OCI-LY1 (cell line): ENCODE results near the gene CORO2B.

Source experiments
- H2AFZ ChIP-seq: fragments of 200-600 bp; sonication (generic), shearing (Covaris generic); 2 replicates; pipeline ENCODE4 v1.6.0; 2014; ENCODE audit warnings: antibody characterized with exemption, mild to moderate bottlenecking, low read length
- H3F3A ChIP-seq: fragments of 200-600 bp; sonication (generic), shearing (Covaris generic); 2 replicates; pipeline ENCODE4 v1.6.0; 2014; ENCODE audit warnings: mild to moderate bottlenecking, antibody characterized with exemption, low read length, moderate library complexity; ENCODE audit not compliant: insufficient read depth
- H3K27ac ChIP-seq: fragments of 200-600 bp; sonication (generic); 2 replicates; pipeline ENCODE4 v1.5.1; 2014; ENCODE audit warnings: low read length, mixed run types, mild to moderate bottlenecking, low read depth; ENCODE audit not compliant: poor library complexity, severe bottlenecking
- H3K27me3 ChIP-seq: fragments of 200-600 bp; sonication (generic); 2 replicates; pipeline ENCODE4 v1.6.0; 2014; ENCODE audit warnings: antibody characterized with exemption, mild to moderate bottlenecking, low read length, moderate library complexity; ENCODE audit not compliant: insufficient read depth
- H3K36me3 ChIP-seq: fragments of 200-600 bp; sonication (generic); 2 replicates; pipeline ENCODE4 v1.6.1; 2014; ENCODE audit warnings: mild to moderate bottlenecking, antibody characterized with exemption, low read length, moderate library complexity, mixed read lengths; ENCODE audit not compliant: insufficient read depth
- H3K4me1 ChIP-seq: fragments of 200-600 bp; sonication (generic); 2 replicates; pipeline ENCODE4 v1.5.1; 2014; ENCODE audit warnings: mild to moderate bottlenecking, low read length, moderate library complexity; ENCODE audit not compliant: insufficient read depth, severe bottlenecking
- H3K4me2 ChIP-seq: fragments of 200-600 bp; sonication (generic), shearing (Covaris generic); 2 replicates; pipeline ENCODE4 v1.6.1; 2014; ENCODE audit warnings: low read length
- H3K4me3 ChIP-seq: fragments of 200-600 bp; sonication (generic); 2 replicates; pipeline ENCODE4 v1.5.1; 2014; ENCODE audit warnings: low read length, low read depth, mild to moderate bottlenecking, mixed read lengths; ENCODE audit not compliant: poor library complexity, severe bottlenecking
- H3K79me2 ChIP-seq: fragments of 200-600 bp; shearing (Covaris generic); 2 replicates; pipeline ENCODE4 v1.6.1; 2016; ENCODE audit warnings: mixed run types, low read length, mixed read lengths; ENCODE audit not compliant: insufficient read depth
- H3K9ac ChIP-seq: fragments of 200-600 bp; sonication (generic), shearing (Covaris generic); 2 replicates; pipeline ENCODE4 v1.6.1; 2014; ENCODE audit warnings: mild to moderate bottlenecking, low read length, mixed read lengths
- H3K9me2 ChIP-seq: fragments of 200-600 bp; sonication (generic), shearing (Covaris generic); 2 replicates; pipeline ENCODE4 v1.6.1; 2014; ENCODE audit warnings: low read depth, mild to moderate bottlenecking, low read length, mixed read lengths
- H3K9me3 ChIP-seq: fragments of 200-600 bp; shearing (Covaris generic); 2 replicates; pipeline ENCODE4 v1.6.1; 2014; ENCODE audit warnings: low read length, mixed read lengths
- H4K20me1 ChIP-seq: fragments of 200-600 bp; sonication (generic), shearing (Covaris generic); 2 replicates; pipeline ENCODE4 v1.6.0; 2016; ENCODE audit warnings: mild to moderate bottlenecking, low read length; ENCODE audit not compliant: insufficient read depth
- EZH2 ChIP-seq: fragments of 200-600 bp; sonication (generic), shearing (Covaris generic); IDR thresholded peaks from 2 replicates; pipeline ENCODE4 v1.8.0; 2017; ENCODE audit warnings: borderline replicate concordance, mixed run types, mild to moderate bottlenecking, antibody characterized with exemption, low read length, moderate library complexity, mixed read lengths
- TF ChIP-seq, protein P1 (sequence below): fragments of 200-600 bp; sonication (generic), shearing (Covaris generic); IDR thresholded peaks from 2 replicates; pipeline ENCODE4 v1.5.1; 2017; ENCODE audit warnings: mild to moderate bottlenecking, antibody characterized with exemption, low read length, moderate library complexity, mixed read lengths

CORO2B gene

DNA sequence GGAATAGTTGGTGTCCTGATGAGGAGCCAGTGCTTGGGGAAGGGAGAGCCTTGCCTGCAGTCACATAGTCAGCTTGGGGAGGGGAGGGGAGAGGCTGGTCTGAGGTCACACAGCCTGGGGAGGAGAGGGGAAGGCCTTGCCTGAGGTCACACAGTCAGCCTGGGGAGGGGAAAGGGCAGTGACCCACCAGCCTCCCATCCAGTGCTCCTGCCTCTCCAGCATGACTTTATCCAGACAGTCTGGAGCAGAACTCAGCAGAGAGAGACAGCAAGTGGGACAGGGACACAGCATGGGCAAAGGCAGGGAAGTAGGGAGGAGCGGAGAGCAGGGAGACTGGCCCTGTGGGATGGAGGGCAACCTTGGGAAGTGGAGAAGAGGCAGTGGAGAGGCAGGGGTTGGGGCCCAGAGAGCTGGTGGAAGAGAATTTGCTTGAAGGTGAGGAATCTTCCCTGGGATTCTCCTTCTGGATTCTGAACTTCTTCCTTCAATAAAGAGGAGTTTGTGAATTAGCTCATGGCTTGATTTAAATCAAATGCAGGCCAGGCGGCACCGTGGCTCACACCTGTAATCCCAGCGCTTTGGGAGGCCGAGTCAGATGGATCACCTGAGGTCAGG, 64.5 kb downstream of the CORO2B start:
- no peaks in the 10 kb centered on the region for H3K9me2 ChIP-seq
- no peak overlapping the region for H2AFZ ChIP-seq
- H3K27me3 ChIP-seq: no peaks in the 10 kb centered on the region
- no peaks in the 10 kb centered on the region for H4K20me1 ChIP-seq
- H3K4me1 ChIP-seq: no peaks in the 10 kb centered on the region
- TF ChIP-seq EZH2: no peak
- TF ChIP-seq, protein P1, sequence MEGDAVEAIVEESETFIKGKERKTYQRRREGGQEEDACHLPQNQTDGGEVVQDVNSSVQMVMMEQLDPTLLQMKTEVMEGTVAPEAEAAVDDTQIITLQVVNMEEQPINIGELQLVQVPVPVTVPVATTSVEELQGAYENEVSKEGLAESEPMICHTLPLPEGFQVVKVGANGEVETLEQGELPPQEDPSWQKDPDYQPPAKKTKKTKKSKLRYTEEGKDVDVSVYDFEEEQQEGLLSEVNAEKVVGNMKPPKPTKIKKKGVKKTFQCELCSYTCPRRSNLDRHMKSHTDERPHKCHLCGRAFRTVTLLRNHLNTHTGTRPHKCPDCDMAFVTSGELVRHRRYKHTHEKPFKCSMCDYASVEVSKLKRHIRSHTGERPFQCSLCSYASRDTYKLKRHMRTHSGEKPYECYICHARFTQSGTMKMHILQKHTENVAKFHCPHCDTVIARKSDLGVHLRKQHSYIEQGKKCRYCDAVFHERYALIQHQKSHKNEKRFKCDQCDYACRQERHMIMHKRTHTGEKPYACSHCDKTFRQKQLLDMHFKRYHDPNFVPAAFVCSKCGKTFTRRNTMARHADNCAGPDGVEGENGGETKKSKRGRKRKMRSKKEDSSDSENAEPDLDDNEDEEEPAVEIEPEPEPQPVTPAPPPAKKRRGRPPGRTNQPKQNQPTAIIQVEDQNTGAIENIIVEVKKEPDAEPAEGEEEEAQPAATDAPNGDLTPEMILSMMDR: no peak
- no peaks in the 10 kb centered on the region for H3K9me3 ChIP-seq
- H3K36me3 ChIP-seq: no peaks in the 10 kb centered on the region
- H3K27ac ChIP-seq: no peak overlapping the region
- no peaks in the 10 kb centered on the region for H3F3A ChIP-seq
- H3K4me3 ChIP-seq: no peak overlapping the region
- no peak overlapping the region for H3K4me2 ChIP-seq
- H3K79me2 ChIP-seq: no peaks in the 10 kb centered on the region
- H3K9ac ChIP-seq: no peak overlapping the region

DNA sequence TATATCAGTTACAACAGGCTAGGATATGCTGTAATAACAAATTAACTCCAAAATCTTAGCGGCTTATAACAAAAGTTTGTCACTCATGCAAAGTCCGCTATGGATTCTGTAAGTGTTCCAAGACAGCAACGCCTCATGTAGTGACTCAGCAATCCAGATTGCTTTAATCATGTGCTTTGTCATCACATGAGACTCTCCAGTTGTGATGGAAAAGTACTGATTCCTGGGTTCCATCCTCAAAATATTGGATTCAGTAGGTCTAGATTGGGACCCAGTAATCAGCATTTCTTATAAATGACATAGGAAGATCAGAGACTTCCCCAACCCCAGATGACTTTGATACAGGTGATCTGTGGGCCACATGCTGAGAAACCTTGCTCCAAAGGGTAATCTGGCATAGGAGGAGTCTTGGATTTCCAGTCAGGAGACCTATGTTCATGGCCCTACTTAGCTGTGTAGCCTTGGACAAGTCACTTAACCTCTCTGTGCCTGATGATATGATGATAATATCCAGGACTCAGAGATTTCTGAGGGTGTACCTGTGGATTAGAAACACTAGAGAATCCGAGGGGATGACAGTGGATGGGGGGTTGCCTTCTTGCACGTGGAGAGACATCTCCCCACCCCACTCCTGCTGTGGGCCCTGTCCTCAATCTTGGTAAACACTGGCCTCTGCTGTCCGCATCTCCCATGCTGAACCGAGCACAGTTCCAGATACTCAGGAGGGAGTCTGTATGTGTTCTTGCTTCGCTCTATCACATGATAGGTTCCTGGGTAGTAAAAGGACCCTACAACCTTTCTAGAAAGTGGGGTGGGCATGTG, 65.5 kb downstream of the CORO2B start:
- H3K4me2 ChIP-seq: no peak overlapping the region
- no peaks in the 10 kb centered on the region for H3K9me3 ChIP-seq
- no peak for TF ChIP-seq EZH2
- TF ChIP-seq, protein P1: peak; percentile 18; the same call in 1 of the 2 replicates
- no peaks in the 10 kb centered on the region for H3F3A ChIP-seq
- no peaks in the 10 kb centered on the region for H3K79me2 ChIP-seq
- H3K9ac ChIP-seq: no peak overlapping the region
- H2AFZ ChIP-seq: no peak overlapping the region
- peaks cover 3% of the 10 kb centered on the region for H3K4me1 ChIP-seq
- no peaks in the 10 kb centered on the region for H4K20me1 ChIP-seq
- H3K9me2 ChIP-seq: no peaks in the 10 kb centered on the region
- no peaks in the 10 kb centered on the region for H3K36me3 ChIP-seq
- no peak overlapping the region for H3K4me3 ChIP-seq
- H3K27ac ChIP-seq: no peak overlapping the region
- H3K27me3 ChIP-seq: no peaks in the 10 kb centered on the region

DNA sequence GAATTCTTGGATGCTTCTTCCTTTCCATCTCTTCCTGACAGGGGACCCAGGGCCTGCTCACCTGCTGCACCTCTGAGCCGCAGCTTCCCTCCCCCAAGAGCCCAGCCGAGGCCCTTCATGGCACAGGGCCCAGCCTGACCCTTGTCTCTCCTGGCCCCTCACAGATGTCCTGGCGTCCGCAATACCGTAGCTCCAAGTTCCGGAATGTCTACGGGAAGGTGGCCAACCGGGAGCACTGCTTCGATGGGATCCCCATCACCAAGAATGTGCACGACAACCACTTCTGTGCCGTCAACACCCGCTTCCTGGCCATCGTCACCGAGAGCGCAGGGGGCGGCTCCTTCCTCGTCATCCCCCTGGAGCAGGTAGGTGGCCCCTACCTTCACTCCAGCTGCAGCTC, 66.2 kb downstream of the CORO2B start:
- no peaks in the 10 kb centered on the region for H3K9me2 ChIP-seq

More for the DNA sequence above, 66.2 kb downstream of the CORO2B start:
- H3K4me1 ChIP-seq: peaks cover 10% of the 10 kb centered on the region
- H3K4me2 ChIP-seq: no peak overlapping the region
- TF ChIP-seq EZH2: no peak
- TF ChIP-seq, protein P1: no peak
- H3K79me2 ChIP-seq: no peaks in the 10 kb centered on the region
- H3K9ac ChIP-seq: no peak overlapping the region
- no peak overlapping the region for H3K4me3 ChIP-seq
- no peaks in the 10 kb centered on the region for H3K9me3 ChIP-seq
- H3K27me3 ChIP-seq: no peaks in the 10 kb centered on the region
- no peaks in the 10 kb centered on the region for H4K20me1 ChIP-seq
- H2AFZ ChIP-seq: no peak overlapping the region
- H3K27ac ChIP-seq: no peak overlapping the region
- H3K36me3 ChIP-seq: no peaks in the 10 kb centered on the region
- no peaks in the 10 kb centered on the region for H3F3A ChIP-seq
